D721Med (cell line): ENCODE results near the gene ELK3.

Experiments
- DNase-seq: peaks from one replicate; pipeline ENCODE4 v3.0.0; 2011; ENCODE audit warnings: low spot score; ENCODE audit not compliant: insufficient read length
- FAIRE-seq: peaks from 2 replicates; lab custom pipeline; 2011; peaks lifted over from hg19 to GRCh38; lab: Jason Lieb, UNC
- TF ChIP-seq, protein P1 (sequence below): IDR thresholded peaks from 2 replicates; pipeline ENCODE4 v1.5.1; 2012; ENCODE audit warnings: mild to moderate bottlenecking, control low read depth; ENCODE audit not compliant: insufficient read depth; ENCODE audit errors: missing control alignments

Gene ELK3

DNA sequence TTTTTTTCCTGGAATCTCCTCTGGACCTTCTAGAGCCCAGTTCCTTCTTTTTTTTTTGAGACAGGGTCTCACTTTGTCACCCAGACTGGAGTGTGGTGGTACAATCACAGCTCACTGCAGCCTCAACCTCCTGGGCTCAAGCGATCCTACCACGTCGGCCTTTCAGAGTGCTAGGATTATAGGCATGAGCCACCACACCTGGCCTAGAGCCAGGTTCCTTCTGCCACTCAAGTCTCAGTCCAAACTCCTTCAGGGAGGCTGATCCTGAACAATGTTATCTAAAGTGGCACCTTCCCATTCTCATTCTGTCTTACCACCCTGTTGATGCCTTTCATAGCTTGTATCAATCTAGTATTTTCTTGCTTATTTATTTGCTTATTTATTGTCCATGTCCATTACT, 22.3 kb upstream of the ELK3 start:
- no peak for FAIRE-seq
- TF ChIP-seq, protein P1, sequence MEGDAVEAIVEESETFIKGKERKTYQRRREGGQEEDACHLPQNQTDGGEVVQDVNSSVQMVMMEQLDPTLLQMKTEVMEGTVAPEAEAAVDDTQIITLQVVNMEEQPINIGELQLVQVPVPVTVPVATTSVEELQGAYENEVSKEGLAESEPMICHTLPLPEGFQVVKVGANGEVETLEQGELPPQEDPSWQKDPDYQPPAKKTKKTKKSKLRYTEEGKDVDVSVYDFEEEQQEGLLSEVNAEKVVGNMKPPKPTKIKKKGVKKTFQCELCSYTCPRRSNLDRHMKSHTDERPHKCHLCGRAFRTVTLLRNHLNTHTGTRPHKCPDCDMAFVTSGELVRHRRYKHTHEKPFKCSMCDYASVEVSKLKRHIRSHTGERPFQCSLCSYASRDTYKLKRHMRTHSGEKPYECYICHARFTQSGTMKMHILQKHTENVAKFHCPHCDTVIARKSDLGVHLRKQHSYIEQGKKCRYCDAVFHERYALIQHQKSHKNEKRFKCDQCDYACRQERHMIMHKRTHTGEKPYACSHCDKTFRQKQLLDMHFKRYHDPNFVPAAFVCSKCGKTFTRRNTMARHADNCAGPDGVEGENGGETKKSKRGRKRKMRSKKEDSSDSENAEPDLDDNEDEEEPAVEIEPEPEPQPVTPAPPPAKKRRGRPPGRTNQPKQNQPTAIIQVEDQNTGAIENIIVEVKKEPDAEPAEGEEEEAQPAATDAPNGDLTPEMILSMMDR, result no peak
- no peak for DNase-seq

DNA sequence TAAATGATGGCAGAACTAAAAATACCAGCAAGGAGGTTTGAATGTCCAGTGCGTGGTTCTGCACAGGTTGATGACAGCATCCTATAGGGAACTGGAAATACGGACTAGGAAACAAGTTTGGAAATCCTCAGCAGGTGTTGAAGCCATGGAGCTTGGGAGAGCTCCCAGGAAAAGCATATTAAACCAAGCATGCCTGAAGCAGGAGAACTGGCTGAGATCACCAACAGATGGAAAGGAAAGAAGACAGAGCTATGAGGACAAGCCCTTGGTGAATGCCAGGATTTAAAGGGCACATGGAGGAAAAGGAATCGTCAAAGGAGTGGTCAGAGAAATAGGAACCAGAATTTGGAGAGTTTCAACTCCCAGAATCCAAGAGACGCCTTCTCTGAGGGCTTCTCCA, 21.2 kb upstream of the ELK3 start:
- DNase-seq (no peak), FAIRE-seq (no peak)
- TF ChIP-seq, protein P1, result no peak

DNA sequence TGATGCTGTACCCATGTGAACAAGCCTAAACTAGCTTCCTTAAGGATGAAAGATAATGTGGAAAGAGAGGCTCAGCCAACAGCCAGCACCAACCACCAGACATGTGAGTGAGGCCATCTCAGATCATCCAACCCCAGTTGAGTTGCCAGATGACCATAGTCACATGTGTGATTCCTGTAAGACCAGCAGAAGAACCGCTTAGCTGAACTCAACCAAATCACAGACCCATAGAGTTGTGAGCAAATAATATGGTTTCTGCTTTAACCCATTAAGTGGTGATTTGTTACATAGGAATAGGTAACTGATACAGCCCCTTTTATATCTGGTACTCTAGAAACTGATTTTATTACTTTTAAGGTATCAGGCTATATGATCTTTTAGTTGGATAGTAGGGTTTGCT, 17.6 kb upstream of the ELK3 start:
- TF ChIP-seq, protein P1, result no peak

DNA sequence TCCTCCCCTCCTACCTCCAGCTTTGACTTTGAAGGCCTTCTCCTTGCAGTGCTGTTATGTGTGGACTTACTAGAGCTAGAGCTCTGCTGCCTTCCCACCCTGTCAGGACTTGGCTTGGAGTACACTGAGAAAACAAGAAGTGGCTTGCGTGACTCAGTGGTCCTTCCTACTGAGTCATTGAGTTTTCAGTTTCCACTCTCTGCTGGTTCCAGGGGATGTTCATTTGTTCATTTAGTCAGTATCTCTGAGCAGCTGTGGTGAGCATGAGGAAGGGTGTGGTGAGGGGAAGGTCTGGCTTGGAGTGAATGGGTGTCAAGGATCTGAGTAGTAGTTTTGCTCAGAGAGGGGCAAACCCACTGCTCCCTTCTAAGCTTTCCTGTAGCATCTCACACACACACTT, 17.2 kb upstream of the ELK3 start:
- TF ChIP-seq, protein P1, result no peak
- FAIRE-seq, result no peak
- DNase-seq, result no peak

More for the DNA sequence above, 17.6 kb upstream of the ELK3 start:
- DNase-seq, result no peak
- FAIRE-seq, result no peak

DNA sequence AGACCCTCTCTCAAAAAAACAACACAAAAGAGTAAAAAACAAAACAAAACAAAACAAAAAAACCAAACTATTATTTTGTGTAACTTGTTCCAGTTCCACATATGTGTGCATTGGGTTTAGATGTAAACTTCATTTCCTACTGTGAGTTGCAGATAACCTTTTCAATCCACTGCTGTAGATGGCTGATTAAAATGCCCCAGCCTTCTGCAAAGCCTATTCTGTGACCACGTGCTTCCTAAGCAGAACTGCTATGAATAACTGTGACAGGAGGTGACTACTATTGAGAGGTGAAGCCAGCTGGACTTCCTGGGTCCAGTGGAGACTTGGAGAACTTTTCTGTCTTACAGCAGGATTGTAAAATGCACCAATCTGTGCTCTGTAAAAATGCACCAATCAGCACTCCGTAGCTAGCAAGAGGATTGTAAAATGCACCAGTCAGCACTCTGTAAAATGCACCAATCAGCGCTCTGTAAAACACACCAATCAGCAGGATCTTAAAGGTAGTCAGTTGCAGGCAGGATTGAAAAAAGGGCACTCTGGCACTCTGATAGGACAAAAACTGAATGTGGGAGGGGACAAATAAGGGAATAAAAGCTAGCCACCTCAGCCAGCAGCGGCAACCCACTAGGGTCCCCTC, 10.3 kb upstream of the ELK3 start:
- TF ChIP-seq, protein P1, result no peak
- DNase-seq (no peak), FAIRE-seq (no peak)

DNA sequence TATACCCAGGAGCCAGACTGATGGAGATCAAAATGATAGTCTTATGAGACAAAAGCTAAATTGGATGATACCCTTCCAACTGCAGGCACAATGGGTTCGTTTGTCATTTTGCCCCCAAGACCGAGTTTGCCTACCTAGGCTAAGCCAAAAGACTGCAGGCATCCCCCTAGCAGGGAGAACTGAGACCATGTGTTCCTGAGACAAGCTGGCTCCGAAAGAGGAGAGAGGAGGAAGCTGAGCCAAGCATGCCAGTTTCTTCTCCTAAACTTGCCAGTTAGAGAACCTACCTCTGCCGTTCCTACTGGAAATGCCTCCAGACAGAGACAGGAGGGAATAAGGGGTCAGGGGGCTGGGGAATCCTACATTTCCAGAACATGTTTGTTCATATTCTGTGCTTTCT, 8.3 kb upstream of the ELK3 start:
- TF ChIP-seq, protein P1, result no peak
- FAIRE-seq, result no peak
- DNase-seq, result no peak

DNA sequence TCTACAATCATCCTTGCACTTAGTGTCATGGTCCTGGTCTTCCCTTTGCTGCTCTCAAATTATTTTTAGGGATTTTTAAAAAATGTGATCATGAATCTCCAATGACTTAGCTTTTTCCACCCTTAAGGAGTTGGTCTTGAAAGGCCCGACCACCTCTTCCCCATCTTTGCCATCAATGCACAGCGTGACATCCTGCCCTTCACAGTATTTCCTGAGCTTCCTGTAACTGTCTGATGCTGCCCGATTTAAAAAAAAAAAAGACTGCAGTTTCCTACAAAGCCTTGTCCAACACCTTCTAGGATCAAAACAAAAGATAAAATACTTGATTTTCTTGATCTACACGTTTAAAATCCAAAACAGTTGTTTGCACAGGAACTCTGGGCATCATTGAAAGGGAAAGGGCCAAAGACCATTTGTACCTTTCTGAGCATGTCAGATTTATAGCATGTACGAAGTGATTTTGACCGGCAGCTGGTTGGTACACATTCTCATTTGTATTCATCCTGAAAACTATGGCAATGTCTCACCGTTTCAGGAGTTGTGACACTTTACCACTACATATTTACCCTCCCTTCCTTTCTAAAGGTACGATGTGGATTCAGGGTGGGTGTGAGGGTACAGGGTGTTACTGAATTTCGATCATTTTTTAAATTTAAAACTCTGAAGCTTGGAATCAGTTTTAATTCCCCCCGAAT, 7.4 kb upstream of the ELK3 start:
- FAIRE-seq (no peak), DNase-seq (no peak)
- TF ChIP-seq, protein P1, result no peak
